Omental fat pad (tissue), 4 donors: ENCODE results near the gene GNAO1. TPM values are rescaled to one million over a fixed set of nuclear protein-coding genes. Genes with fewer than 3 reads are reported as not detected.

Experiments
- ATAC-seq: fragments of 150-250 bp; one replicate; pipeline ENCODE4 v1.9.1; 2016; ENCODE audit warnings: mild to moderate bottlenecking, moderate library complexity; ENCODE audit not compliant: low FRiP score
- DNase-seq: peaks from one replicate; pipeline ENCODE4 v3.0.0-alpha.2; 2019; ENCODE audit warnings: low spot score
- CTCF ChIP-seq, 3 donors: fragments of 450-650 bp; IDR thresholded peaks; one replicate each; pipeline ENCODE4 v1.5.1; 2016 to 2017; ENCODE audit warnings: antibody characterized with exemption in 3 of 3, mild to moderate bottlenecking in 3 of 3, moderate library complexity in 2 of 3
- total RNA-seq, 4 donors: library from RNA; depleted of rRNA; stranded (reverse); fragments of >200 nt; gene quantifications; one replicate each; pipeline ENCODE4 v1.1.0, GENCODE V29; 2016

Gene GNAO1
- total RNA-seq, 4 donors from 2014 or later: 1.4 to 2.6 (median 2.3) TPM

GRCh38 chr16:56279914-56280313 is 88.6 kb downstream of the GNAO1 start:
- no peak for DNase-seq
- no peak for TF ChIP-seq CTCF (IDR thresholded peaks at IDR 0.05)

GRCh38 chr16:56281249-56281805 is 90.0 kb downstream of the GNAO1 start:
- ATAC-seq (no peak), DNase-seq (no peak)
- no peak for TF ChIP-seq CTCF (IDR thresholded peaks at IDR 0.05)

More at GRCh38 chr16:56279914-56280313, 88.6 kb downstream of the GNAO1 start:
- no peak for ATAC-seq

- DNase-seq (no peak), ATAC-seq (no peak)
- TF ChIP-seq CTCF (IDR thresholded peaks at IDR 0.05): no peak
Observed at GRCh38 chr16:56282451-56282850, 91.2 kb downstream of the GNAO1 start.

GRCh38 chr16:56284521-56284920 is 93.2 kb downstream of the GNAO1 start:
- ATAC-seq (no peak), DNase-seq (no peak)
- no peak for TF ChIP-seq CTCF (IDR thresholded peaks at IDR 0.05)

- no peak for TF ChIP-seq CTCF (IDR thresholded peaks at IDR 0.05)
- no peak for ATAC-seq
- DNase-seq: no peak
Observed at GRCh38 chr16:56286809-56287208, 95.5 kb downstream of the GNAO1 start.

- TF ChIP-seq CTCF (IDR thresholded peaks at IDR 0.05): no peak
- ATAC-seq (no peak), DNase-seq (no peak)
Observed at GRCh38 chr16:56288019-56288418, 96.7 kb downstream of the GNAO1 start.

- DNase-seq: no peak
- ATAC-seq: no peak
- TF ChIP-seq CTCF (IDR thresholded peaks at IDR 0.05): no peak
Observed at GRCh38 chr16:56289416-56289815, 98.1 kb downstream of the GNAO1 start.
